ENCODE data around the gene C4A. TPM values are rescaled to one million over a fixed set of nuclear protein-coding genes. Genes with fewer than 3 reads are reported as not detected.

Gene C4A
- total and polyA plus RNA-seq, 2 of the 13 experiments (the other 11 are each of a cell fraction or from before 2014, with no cell fraction given): 165 to 478 TPM

DNA sequence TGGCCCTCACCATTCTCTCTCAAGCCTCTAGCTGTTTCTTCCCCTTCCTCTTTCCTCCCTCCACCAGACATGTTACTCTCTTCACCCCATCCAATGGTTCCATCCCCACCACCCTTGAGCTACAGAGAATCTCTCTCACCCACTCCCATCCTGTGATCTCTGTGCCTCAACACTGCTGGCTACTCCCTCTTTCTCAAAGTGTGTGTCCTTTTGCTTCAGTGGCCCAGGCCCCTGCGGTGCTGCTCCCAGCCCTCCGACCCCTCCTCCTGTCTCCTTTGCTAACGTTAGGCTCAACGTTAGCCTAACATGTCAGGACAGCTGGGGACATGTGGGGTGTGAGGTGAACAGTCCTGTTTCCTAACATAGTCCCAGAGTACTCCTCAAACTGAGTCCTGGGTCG is 29.0 kb upstream of the C4A start (continued):
- TF ChIP-seq, protein P1, sequence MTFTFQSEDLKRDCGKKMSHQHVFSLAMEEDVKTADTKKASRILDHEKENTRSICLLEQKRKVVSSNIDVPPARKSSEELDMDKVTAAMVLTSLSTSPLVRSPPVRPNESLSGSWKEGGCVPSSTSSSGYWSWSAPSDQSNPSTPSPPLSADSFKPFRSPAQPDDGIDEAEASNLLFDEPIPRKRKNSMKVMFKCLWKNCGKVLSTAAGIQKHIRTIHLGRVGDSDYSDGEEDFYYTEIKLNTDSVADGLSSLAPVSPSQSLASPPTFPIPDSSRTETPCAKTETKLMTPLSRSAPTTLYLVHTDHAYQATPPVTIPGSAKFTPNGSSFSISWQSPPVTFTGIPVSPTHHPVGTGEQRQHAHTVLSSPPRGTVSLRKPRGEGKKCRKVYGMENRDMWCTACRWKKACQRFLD (CRISPR knock-in tag; IDR thresholded peaks at IDR 0.05; ENCODE audit: borderline replicate concordance): no peak
- 0 out of 2 replicates have a peak, but pooled peaks have one; percentile 11 for TF ChIP-seq RBFOX2 (IDR thresholded peaks at IDR 0.05; ENCODE audit: low read depth, low read length)
- peak; percentile 16; the same call in 1 of the 2 replicates for TF ChIP-seq POLR2AphosphoS5 (IDR thresholded peaks at IDR 0.05; ENCODE audit: low read depth, low read length)
- no peak for TF ChIP-seq ZNF383 (CRISPR knock-in tag; IDR thresholded peaks at IDR 0.05; ENCODE audit: borderline replicate concordance)
- TF ChIP-seq FOXM1 (CRISPR knock-in tag; IDR thresholded peaks at IDR 0.05): no peak

DNA sequence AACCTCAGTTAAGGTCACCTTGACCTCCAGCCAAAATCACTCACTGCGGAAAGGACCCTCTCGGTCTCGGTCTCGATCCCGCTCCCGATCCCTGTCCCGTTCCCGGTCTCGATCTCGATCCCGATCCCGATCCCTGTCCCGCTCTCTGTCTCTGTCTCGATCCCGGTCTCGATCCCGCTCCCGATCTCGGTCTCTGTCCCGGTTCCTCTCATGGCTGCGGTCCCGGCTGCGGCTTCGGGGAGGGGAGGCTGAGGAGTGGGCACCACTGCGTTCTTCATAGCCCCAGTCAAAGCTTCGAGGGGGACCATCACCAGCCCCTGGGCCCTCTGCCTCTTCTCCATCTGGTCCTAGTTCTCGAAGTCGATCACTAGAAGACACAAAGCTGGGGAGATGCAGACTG is 27.3 kb upstream of the C4A start:
- Histone ChIP-seq H4K20me1 (ENCODE audit: insufficient read depth, low read length) (no peaks in the 10 kb centered on the region), H3K79me2 (ENCODE audit: insufficient read depth, low read length) (peaks cover 26% of the 10 kb centered on the region), H3K9ac (ENCODE audit: insufficient read depth, low read depth, low read length) (no peak overlapping the region), H3K4me3 (replicated peaks in 1 of 3; ENCODE audit: insufficient read depth in 1 of 3, low read depth in 2 of 3, low read length in 3 of 3) (no peak overlapping the region), H3K4me1 (ENCODE audit: insufficient read depth, low read length) (peaks cover 28% of the 10 kb centered on the region), H3K27ac (ENCODE audit: extremely low read length, insufficient read depth, low read length) (no peak overlapping the region), H3K4me2 (ENCODE audit: low read depth, low read length) (no peak overlapping the region), H2AFZ (ENCODE audit: low read length) (no peak overlapping the region), H3K27me3 (ENCODE audit: control insufficient read depth in 1 of 2, insufficient read depth in 2 of 2, low read length in 2 of 2) (no peaks in the 10 kb centered on the region; a peak in 1 of 5 replicates), H3K36me3 (replicated peaks in 1 of 2; ENCODE audit: control insufficient read depth in 1 of 2, insufficient read depth in 2 of 2, low read length in 2 of 2) (peaks cover 39 to 72% of the 10 kb centered on the region in 2 experiments), H3K9me3 (ENCODE audit: low read length) (no peaks in the 10 kb centered on the region)
- POLR2A ChIA-PET: interaction anchor here (1.1 to 6.2 kb wide), 2 partner anchors 9 to 27 kb away, joined by 3 to 69 read pairs; partner anchors contain the start of genes C2 and CFB
- WGBS (ENCODE audit: low lambda C conversion rate): 98% methylated on average over 28 of the region's 28 CpGs
- no peak for FAIRE-seq
- DNase-seq (ENCODE audit: low spot score): no peak
- CTCF ChIA-PET (ENCODE audit: low intra/inter-chr PET ratio, low total read pairs): no interaction called here
- no peak for ATAC-seq
- in situ Hi-C loops (cut with HindIII; ENCODE audit: extremely low pct_ligation_motif_present, low pct_unique_long_range_greater_than_20kb): no loop called here
- TF ChIP-seq RBFOX2 (IDR thresholded peaks at IDR 0.05; ENCODE audit: low read depth, low read length): peak; percentile 60; the same call in 1 of the 2 replicates
- TF ChIP-seq, protein P2, sequence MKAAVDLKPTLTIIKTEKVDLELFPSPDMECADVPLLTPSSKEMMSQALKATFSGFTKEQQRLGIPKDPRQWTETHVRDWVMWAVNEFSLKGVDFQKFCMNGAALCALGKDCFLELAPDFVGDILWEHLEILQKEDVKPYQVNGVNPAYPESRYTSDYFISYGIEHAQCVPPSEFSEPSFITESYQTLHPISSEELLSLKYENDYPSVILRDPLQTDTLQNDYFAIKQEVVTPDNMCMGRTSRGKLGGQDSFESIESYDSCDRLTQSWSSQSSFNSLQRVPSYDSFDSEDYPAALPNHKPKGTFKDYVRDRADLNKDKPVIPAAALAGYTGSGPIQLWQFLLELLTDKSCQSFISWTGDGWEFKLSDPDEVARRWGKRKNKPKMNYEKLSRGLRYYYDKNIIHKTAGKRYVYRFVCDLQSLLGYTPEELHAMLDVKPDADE (CRISPR knock-in tag; IDR thresholded peaks at IDR 0.05): no peak
- TF ChIP-seq POLR2A (IDR thresholded peaks at IDR 0.05; ENCODE audit: insufficient read depth in 1 of 2, low read depth in 2 of 2, low read length in 2 of 2): 0 out of 4 replicates have a peak, but pooled peaks of 1 of the 2 experiments have one; percentile 12
- TF ChIP-seq AGO2 (optimal IDR thresholded peaks at IDR 0.05; ENCODE audit: low read depth, low read length): peak; percentile 87
- intact Hi-C loops (cut with micrococcal nuclease; ENCODE audit: unreplicated experiment): loop anchor here (10.0 kb wide), 1 partner anchor 120 kb away; no protein-coding TSS in a partner anchor
- BruUV-seq (replicated peaks): no TSS peak

Measured in HepG2 (cell line).